Measurements from ENCODE around the gene SNAPC3. TPM values are rescaled to one million over a fixed set of nuclear protein-coding genes. Genes with fewer than 3 reads are reported as not detected.
"Not testable (repeated sequence)": the region's sequence is repeated elsewhere in the genome, so short reads cannot be mapped to it uniquely, and the experiment has no call there.

Gene SNAPC3
- total RNA-seq, result 10 to 100 TPM in 1 of 2 donors, 1 to 10 TPM in 1; 9.1 to 12.0 TPM
- 26.6 to 41.4 reads per million in 2 donors for total RNA-seq

DNA sequence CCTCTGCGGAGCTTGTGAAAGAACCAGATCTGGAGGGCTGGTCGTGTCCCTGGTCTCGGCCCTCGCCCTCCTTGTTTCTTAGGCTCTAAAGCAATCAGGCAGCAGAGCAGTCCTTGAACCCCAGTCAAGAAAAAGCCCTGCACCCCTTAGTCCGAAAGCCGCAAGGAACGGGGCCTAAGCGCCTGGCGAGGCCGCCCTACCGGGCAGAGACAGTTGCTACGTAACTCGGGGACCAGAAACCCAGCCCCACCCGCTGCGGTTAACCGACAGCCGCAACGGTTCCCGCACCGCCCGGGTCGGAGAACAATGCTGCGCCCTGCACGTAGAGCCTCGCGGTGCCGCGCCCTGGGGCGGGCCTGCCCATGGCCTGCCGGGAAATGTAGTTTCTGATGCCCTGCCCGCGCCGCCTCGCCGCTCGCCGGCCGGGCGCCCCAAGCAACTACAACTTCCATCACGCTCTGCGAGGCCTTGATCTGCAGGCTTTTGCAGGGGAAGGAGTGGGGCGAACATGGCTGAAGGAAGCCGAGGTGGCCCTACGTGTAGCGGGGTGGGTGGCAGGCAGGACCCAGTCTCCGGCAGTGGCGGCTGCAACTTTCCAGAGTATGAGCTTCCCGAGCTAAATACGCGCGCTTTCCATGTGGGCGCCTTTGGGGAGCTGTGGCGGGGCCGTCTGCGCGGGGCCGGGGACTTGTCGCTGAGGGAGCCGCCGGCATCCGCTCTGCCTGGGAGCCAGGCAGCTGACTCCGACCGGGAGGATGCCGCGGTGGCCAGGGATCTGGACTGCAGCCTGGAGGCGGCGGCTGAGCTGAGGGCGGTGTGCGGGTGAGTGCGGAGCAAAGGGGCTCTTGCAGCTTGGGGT lies at the start of gene SNAPC3:
TSS of gene SNAPC3 (plus strand) at position 505 of the 859 bp plus-strand sequence. CDS start at position 509, 4 bp downstream.
- peaks cover 7% of the 10 kb centered on the region for H3K27me3 Mint-ChIP-seq
- ATAC-seq (peak; percentile 98), DNase-seq (peak; percentile 85 to 90 (median 89))
- peak within 1 kb of the TSS; percentile 96 for H3K27ac Mint-ChIP-seq
- H3K36me3 Mint-ChIP-seq (ENCODE audit: low read depth), result peaks cover 4% of the 10 kb centered on the region
- H3K9me3 ChIP-seq (ENCODE audit: control insufficient read depth, low read length, poor library complexity, severe bottlenecking), result no peaks in the 10 kb centered on the region
- peaks cover 27% of the 10 kb centered on the region for H3K4me1 Mint-ChIP-seq
- H3K4me3 Mint-ChIP-seq, result peak within 1 kb of the TSS; percentile 91

DNA sequence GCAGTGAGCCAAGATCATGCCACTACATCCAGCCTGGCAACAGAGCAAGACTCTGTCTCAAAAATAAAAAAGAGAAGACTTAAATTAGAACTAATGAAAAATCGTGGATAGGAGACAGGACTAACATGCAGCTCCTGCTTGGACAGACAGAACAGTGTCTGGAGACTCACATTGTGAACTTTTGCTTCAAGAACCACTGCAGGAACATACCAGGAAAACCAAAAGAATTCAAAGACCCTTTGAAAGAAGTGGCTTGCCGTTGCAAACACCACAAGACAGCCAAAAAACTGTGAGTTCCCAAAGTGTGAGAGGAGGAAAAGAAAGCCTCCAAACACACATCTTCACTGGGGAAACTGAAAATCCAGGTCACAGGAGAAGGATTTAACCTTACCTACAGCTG lies 48.8 kb upstream of the SNAPC3 start:
- Mint-ChIP-seq H3K4me1 (no peaks in the 10 kb centered on the region), H3K36me3 (ENCODE audit: low read depth) (peaks cover 5% of the 10 kb centered on the region), H3K4me3 (no peak overlapping the region), H3K27me3 (peaks cover 26% of the 10 kb centered on the region), H3K27ac (no peak overlapping the region)
- DNase-seq (no peak), ATAC-seq (no peak)
- no peaks in the 10 kb centered on the region for H3K9me3 ChIP-seq (ENCODE audit: control insufficient read depth, low read length, poor library complexity, severe bottlenecking)

DNA sequence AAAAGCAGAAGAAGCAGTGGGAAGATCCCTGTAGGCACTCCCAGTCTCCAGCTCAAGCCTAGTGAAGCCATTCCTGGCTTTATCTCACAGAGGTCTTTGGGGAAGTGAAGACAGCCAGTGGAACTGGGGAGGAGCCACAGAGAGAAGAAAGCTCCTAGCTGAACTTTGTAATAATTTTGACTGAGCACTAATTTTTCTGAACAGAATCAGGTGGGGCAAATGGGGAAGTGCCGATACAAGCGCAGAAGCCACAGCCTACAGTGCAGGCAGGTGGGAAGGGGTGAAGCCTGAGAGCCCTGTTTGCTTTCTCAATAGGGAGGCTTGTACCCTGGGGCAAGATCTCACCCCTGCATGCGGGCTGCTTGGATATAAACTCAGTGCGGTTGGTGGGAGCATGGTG lies 48.4 kb upstream of the SNAPC3 start:
- Mint-ChIP-seq H3K36me3 (ENCODE audit: low read depth) (peaks cover 6% of the 10 kb centered on the region), H3K27me3 (peaks cover 29% of the 10 kb centered on the region), H3K4me1 (no peaks in the 10 kb centered on the region), H3K4me3 (no peak overlapping the region), H3K27ac (no peak overlapping the region)
- ATAC-seq (no peak), DNase-seq (no peak)
- H3K9me3 ChIP-seq (ENCODE audit: control insufficient read depth, low read length, poor library complexity, severe bottlenecking), result no peaks in the 10 kb centered on the region

GRCh38 chr9:15374825-15375224 lies 47.9 kb upstream of the SNAPC3 start:
- Mint-ChIP-seq H3K4me3 (no peak overlapping the region), H3K27me3 (peaks cover 34% of the 10 kb centered on the region), H3K27ac (no peak overlapping the region), H3K36me3 (ENCODE audit: low read depth) (peaks cover 9% of the 10 kb centered on the region), H3K4me1 (no peaks in the 10 kb centered on the region)
- no peak for ATAC-seq
- no peaks in the 10 kb centered on the region for H3K9me3 ChIP-seq (ENCODE audit: control insufficient read depth, low read length, poor library complexity, severe bottlenecking)
- DNase-seq, result no peak

DNA sequence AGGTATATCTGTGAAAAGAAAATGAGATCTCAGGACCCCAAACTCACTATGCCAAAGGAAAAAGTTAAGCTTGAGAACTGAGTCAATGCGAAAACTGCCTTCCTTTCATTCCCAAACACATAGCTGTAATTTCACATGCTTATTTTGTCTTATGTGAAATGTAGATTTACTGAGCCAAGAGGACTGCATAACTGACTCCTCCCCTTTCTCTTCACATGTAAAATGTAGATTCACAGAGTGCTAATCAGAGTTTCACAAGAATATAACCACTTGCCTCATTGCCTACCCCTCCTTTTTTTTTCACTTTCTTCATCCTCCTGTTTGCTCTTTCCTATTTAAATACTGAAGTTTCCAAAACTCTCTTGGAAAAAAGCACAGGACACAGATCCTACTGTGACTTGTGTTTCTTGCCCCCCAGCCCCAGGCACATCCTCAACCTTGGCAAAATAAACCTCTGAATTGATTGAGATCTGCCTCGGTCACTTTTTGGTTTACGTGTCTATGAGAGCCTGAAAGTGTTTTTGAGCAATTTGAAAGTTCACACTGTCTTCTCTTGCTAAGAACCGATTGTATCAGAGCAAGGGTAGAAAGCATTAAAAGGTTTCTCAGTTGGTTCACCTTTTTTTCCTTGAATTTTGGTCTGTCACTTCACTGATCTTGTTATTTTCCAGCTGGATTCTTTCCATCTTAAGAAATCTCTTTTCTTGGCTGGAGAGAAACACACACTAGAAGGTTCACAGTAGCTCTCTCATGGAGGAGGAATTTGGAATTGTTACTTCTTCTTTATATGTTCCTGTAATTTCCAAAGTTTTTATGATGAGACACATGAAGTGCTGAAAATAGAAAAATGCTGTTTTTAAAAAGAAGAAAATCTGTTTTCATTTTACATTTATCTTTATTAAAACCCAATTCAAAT lies 44.8 kb upstream of the SNAPC3 start:
- H3K27me3 Mint-ChIP-seq, result peaks cover 25% of the 10 kb centered on the region
- no peaks in the 10 kb centered on the region for H3K4me1 Mint-ChIP-seq
- no peaks in the 10 kb centered on the region for H3K9me3 ChIP-seq (ENCODE audit: control insufficient read depth, low read length, poor library complexity, severe bottlenecking)
- no peak overlapping the region for H3K4me3 Mint-ChIP-seq
- ATAC-seq (no peak), DNase-seq (no peak)
- H3K36me3 Mint-ChIP-seq (ENCODE audit: low read depth), result peaks cover 6% of the 10 kb centered on the region
- peak overlapping the region; percentile 12 for H3K27ac Mint-ChIP-seq

DNA sequence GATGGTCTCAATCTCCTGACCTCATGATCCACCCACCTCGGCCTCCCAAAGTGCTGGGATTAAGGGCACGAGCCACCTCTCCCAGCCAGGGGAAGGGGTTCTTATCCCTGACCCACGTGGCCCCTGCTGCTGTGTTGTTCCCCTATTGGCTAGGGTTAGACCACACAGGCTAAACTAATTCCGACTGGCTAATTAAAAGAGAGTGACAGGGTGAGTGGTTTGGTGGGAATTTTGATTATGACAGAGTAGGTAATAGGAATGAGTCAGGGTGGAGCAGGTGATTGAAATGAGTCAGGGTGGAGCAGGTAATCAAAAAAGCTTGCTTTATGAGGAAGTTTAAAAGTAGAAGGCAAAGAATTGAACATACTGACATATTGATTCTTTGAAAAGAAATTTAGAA lies 43.4 kb upstream of the SNAPC3 start:
- not testable (repeated sequence) for H3K4me1 Mint-ChIP-seq; DNase-seq; H3K4me3 Mint-ChIP-seq; H3K36me3 Mint-ChIP-seq (ENCODE audit: low read depth); H3K9me3 ChIP-seq (ENCODE audit: control insufficient read depth, low read length, poor library complexity, severe bottlenecking); ATAC-seq; H3K27ac Mint-ChIP-seq
- peaks cover 24% of the 10 kb centered on the region for H3K27me3 Mint-ChIP-seq

DNA sequence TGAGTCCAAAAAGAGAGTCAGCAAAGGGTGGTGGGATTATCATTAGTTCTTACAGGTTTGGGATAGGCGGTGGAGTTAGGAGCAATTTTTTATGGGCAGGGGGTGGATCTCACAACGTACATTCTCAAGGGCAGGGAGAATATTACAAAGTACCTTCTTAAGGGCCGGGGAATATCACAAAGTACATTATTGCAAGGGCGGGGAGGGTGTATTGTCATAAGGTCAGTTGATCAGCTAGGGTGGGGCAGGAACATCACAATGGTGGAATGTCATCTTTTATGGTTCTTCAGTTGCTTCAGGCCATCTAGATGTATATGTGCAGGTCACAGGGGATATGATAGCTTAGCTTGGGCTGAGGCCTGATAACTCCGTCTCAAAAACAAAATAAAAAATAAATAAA lies 42.8 kb upstream of the SNAPC3 start:
- not testable (repeated sequence) for H3K27ac Mint-ChIP-seq; H3K9me3 ChIP-seq (ENCODE audit: control insufficient read depth, low read length, poor library complexity, severe bottlenecking); H3K4me3 Mint-ChIP-seq; ATAC-seq; H3K36me3 Mint-ChIP-seq (ENCODE audit: low read depth); H3K4me1 Mint-ChIP-seq; DNase-seq
- H3K27me3 Mint-ChIP-seq, result peaks cover 24% of the 10 kb centered on the region

DNA sequence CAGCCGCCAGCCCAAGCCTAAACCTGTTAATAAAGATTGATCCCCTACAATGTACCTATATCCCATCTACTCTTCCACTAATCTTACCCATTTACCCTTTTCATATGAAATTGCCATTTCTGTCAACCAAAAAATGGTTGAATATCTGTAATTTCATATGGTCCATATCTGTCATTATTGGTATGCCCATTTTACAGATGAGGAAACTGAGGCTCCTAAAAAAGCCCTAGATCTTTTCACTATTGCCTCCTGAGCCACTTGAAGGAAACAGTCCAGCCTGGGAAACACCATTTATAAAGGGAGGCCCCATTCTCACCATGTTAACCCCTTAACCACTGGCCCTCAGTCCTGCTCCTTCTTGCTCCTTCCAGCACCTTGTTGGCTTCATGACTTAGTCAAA lies 41.2 kb upstream of the SNAPC3 start:
- Mint-ChIP-seq H3K27me3 (peaks cover 24% of the 10 kb centered on the region), H3K36me3 (ENCODE audit: low read depth) (peaks cover 6% of the 10 kb centered on the region), H3K4me1 (no peaks in the 10 kb centered on the region), H3K27ac (no peak overlapping the region), H3K4me3 (no peak overlapping the region)
- no peaks in the 10 kb centered on the region for H3K9me3 ChIP-seq (ENCODE audit: control insufficient read depth, low read length, poor library complexity, severe bottlenecking)
- ATAC-seq (no peak), DNase-seq (no peak)

DNA sequence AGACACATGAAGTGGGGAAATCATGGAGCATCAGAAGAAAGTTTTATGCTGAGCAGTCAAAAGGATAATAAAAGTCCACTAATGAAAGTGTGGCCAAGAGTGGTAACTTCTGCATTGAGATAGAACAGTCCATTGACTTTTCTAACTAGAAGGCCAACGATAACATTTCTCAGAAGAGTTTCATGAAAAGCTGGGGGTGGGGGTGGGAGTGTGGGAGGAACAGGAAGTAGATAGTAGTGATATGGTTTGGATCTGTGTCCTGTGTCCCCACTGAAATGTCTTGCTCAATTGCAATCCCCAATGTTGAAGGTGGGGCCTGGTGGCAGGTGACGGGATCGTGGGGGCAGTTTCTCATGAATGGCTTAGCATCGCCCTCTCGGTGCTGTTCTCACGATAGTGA lies 36.2 kb upstream of the SNAPC3 start:
- Mint-ChIP-seq H3K27me3 (peaks cover 14% of the 10 kb centered on the region), H3K4me1 (no peaks in the 10 kb centered on the region), H3K4me3 (no peak overlapping the region)

GRCh38 chr9:15389173-15389572 lies 33.5 kb upstream of the SNAPC3 start:
- no peaks in the 10 kb centered on the region for H3K27me3 Mint-ChIP-seq
- H3K36me3 Mint-ChIP-seq (ENCODE audit: low read depth), result no peaks in the 10 kb centered on the region
- H3K4me3 Mint-ChIP-seq, result no peak overlapping the region
- no peak overlapping the region for H3K27ac Mint-ChIP-seq
- H3K9me3 ChIP-seq (ENCODE audit: control insufficient read depth, low read length, poor library complexity, severe bottlenecking), result no peaks in the 10 kb centered on the region
- ATAC-seq (no peak), DNase-seq (no peak)
- no peaks in the 10 kb centered on the region for H3K4me1 Mint-ChIP-seq

More for the DNA sequence above, 36.2 kb upstream of the SNAPC3 start:
- ATAC-seq (no peak), DNase-seq (no peak)
- H3K36me3 Mint-ChIP-seq (ENCODE audit: low read depth), result no peaks in the 10 kb centered on the region
- no peak overlapping the region for H3K27ac Mint-ChIP-seq
- no peaks in the 10 kb centered on the region for H3K9me3 ChIP-seq (ENCODE audit: control insufficient read depth, low read length, poor library complexity, severe bottlenecking)

DNA sequence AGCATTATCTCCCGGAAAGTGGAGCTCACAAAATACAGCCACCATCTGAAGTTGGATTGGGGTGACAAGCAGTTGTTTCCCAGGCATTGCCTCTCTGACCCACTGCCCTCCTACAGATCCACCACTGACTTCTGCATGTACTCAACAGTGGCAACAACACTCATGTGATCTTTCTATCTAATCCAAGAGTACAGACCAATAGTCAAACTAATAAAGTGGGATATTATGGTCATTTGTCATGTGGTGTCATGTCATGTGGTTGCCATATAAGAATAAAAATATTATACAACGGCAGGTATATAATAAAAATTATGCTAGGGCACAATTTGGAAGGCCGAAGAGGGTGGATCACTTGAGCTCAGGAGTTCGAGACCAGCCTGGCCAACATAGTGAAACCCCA lies 33.0 kb upstream of the SNAPC3 start:
- H3K9me3 ChIP-seq (ENCODE audit: control insufficient read depth, low read length, poor library complexity, severe bottlenecking), result no peaks in the 10 kb centered on the region
- Mint-ChIP-seq H3K36me3 (ENCODE audit: low read depth) (no peaks in the 10 kb centered on the region), H3K4me1 (no peaks in the 10 kb centered on the region), H3K4me3 (no peak overlapping the region), H3K27ac (no peak overlapping the region), H3K27me3 (no peaks in the 10 kb centered on the region)
- ATAC-seq, result no peak
- no peak for DNase-seq

- no peak overlapping the region for H3K27ac Mint-ChIP-seq
- H3K27me3 Mint-ChIP-seq, result no peaks in the 10 kb centered on the region
- no peaks in the 10 kb centered on the region for H3K9me3 ChIP-seq (ENCODE audit: control insufficient read depth, low read length, poor library complexity, severe bottlenecking)
- no peaks in the 10 kb centered on the region for H3K4me1 Mint-ChIP-seq
- ATAC-seq (no peak), DNase-seq (no peak)
- H3K36me3 Mint-ChIP-seq (ENCODE audit: low read depth), result no peaks in the 10 kb centered on the region
- H3K4me3 Mint-ChIP-seq, result no peak overlapping the region
These were observed 32.5 kb upstream of the SNAPC3 start for GRCh38 chr9:15390201-15390600.

- Mint-ChIP-seq H3K36me3 (ENCODE audit: low read depth) (no peaks in the 10 kb centered on the region), H3K4me3 (no peak overlapping the region), H3K4me1 (no peaks in the 10 kb centered on the region), H3K27ac (no peak overlapping the region), H3K27me3 (no peaks in the 10 kb centered on the region)
- ATAC-seq, result no peak
- H3K9me3 ChIP-seq (ENCODE audit: control insufficient read depth, low read length, poor library complexity, severe bottlenecking), result no peaks in the 10 kb centered on the region
- DNase-seq, result no peak
These were observed 30.3 kb upstream of the SNAPC3 start for GRCh38 chr9:15392363-15392762.

Measured in T-helper 17 cell (primary cell).